HepG2 (cell line): ENCODE results near the gene ANO5. TPM values are rescaled to one million over a fixed set of nuclear protein-coding genes. Genes with fewer than 3 reads are reported as not detected.
"Not testable (repeated sequence)": the region's sequence is repeated elsewhere in the genome, so short reads cannot be mapped to it uniquely, and the experiment has no call there.

Experiments used
- ATAC-seq: fragments of 200-7000 bp; cut with Tn5 transposase; 3 replicates; pipeline ENCODE4 v1.9.1; 2020; ENCODE audit warnings: mild to moderate bottlenecking, moderate library complexity
- BruUV-seq: library from RNA; stranded (reverse); fragments of 400-500 nt; replicated peaks from 2 replicates; lab custom pipeline; 2021; lab: Mats Ljungman, UMichigan
- CTCF ChIA-PET: fragments of 300-600 bp; formaldehyde crosslinking; extraction: SDS; loops from one replicate; lab custom pipeline; 2021; ENCODE audit warnings: low total read pairs, inconsistent platforms, low intra/inter-chr PET ratio; lab: Yijun Ruan, JAX
- POLR2A ChIA-PET: fragments of 350-600 bp; sonication (Branson Sonifier 250); formaldehyde crosslinking; loops from one replicate; lab custom pipeline; 2020; ENCODE audit warnings: antibody characterized with exemption, inconsistent platforms; lab: Yijun Ruan, JAX
- DNase-seq: peaks from one replicate; pipeline ENCODE4 v3.0.0-alpha.2; 2015; ENCODE audit warnings: low spot score
- FAIRE-seq: peaks from 3 replicates; lab custom pipeline; 2011; peaks lifted over from hg19 to GRCh38; lab: Jason Lieb, UNC
- H2AFZ ChIP-seq: one replicate; pipeline ENCODE4 v1.6.1; 2011; ENCODE audit warnings: low read length, inconsistent platforms
- H3K27ac ChIP-seq: fragments of 300-600 bp; 3 replicates; pipeline ENCODE4 v1.8.0; 2011; ENCODE audit warnings: mixed run types, mild to moderate bottlenecking, mixed read lengths, low read length, inconsistent platforms; ENCODE audit not compliant: insufficient read depth; ENCODE audit errors: extremely low read length
- H3K27me3 ChIP-seq, 2 experiments: fragments of 200-600 bp in 1 of 2; 2 replicates in 1 of 2; 3 replicates in 1 of 2; pipeline versions ENCODE4 v1.6.0 to v1.8.0; 2011; ENCODE audit warnings: low read length in 2 of 2, mild to moderate bottlenecking in 2 of 2, moderate library complexity in 2 of 2, inconsistent platforms in 1 of 2; ENCODE audit not compliant: insufficient read depth in 2 of 2, control insufficient read depth in 1 of 2
- H3K36me3 ChIP-seq, 2 experiments: fragments of 200-600 bp in 1 of 2; replicated peaks in 1 of 2; 2 replicates in 1 of 2; 3 replicates in 1 of 2; pipeline versions ENCODE4 v1.5.1 to v1.8.0; 2011; ENCODE audit warnings: low read length in 2 of 2, inconsistent platforms in 1 of 2; ENCODE audit not compliant: insufficient read depth in 2 of 2, control insufficient read depth in 1 of 2
- H3K4me1 ChIP-seq: 2 replicates; pipeline ENCODE4 v1.5.1; 2012; ENCODE audit warnings: low read length, inconsistent platforms; ENCODE audit not compliant: insufficient read depth
- H3K4me2 ChIP-seq: 2 replicates; pipeline ENCODE4 v1.6.0; 2011; ENCODE audit warnings: low read depth, low read length, inconsistent platforms
- H3K4me3 ChIP-seq, 3 experiments: fragments of 200-600 bp in 1 of 3; sonication (generic), shearing (Covaris generic) in 1 of 3; replicated peaks in 1 of 3; 2 replicates each; pipeline ENCODE4 v1.5.1; 2011 to 2016; ENCODE audit warnings: low read length in 3 of 3, inconsistent platforms in 2 of 3, low read depth in 2 of 3, mild to moderate bottlenecking in 2 of 3, control low read depth in 1 of 3, mixed read lengths in 1 of 3; ENCODE audit not compliant: insufficient read depth in 1 of 3
- H3K79me2 ChIP-seq: one replicate; pipeline ENCODE4 v1.6.1; 2011; ENCODE audit warnings: low read length, inconsistent platforms; ENCODE audit not compliant: insufficient read depth
- H3K9ac ChIP-seq: 2 replicates; pipeline ENCODE4 v1.6.0; 2011; ENCODE audit warnings: mild to moderate bottlenecking, low read depth, low read length, inconsistent platforms; ENCODE audit not compliant: insufficient read depth
- H3K9me3 ChIP-seq: 2 replicates; pipeline ENCODE4 v1.5.1; 2012; ENCODE audit warnings: mild to moderate bottlenecking, low read length
- H4K20me1 ChIP-seq: 2 replicates; pipeline ENCODE4 v1.6.0; 2011; ENCODE audit warnings: inconsistent platforms, mild to moderate bottlenecking, low read length, moderate library complexity; ENCODE audit not compliant: insufficient read depth
- FLYWCH1 ChIP-seq: sonication (generic); formaldehyde crosslinking; IDR thresholded peaks from 2 replicates; pipeline ENCODE4 v1.8.1; 2023; ENCODE audit warnings: mild to moderate bottlenecking, missing genetic modification reagents
- PCBP2 ChIP-seq: fragments of 200-400 bp; formaldehyde crosslinking; optimal IDR thresholded peaks from 2 replicates; pipeline ENCODE3; 2018; ENCODE audit warnings: low read length, low read depth; ENCODE audit not compliant: poor library complexity, severe bottlenecking
- RERE ChIP-seq: IDR thresholded peaks from 2 replicates; pipeline ENCODE4 v1.6.1; 2016; ENCODE audit warnings: low read depth, missing genetic modification reagents, missing compliant biosample characterization
- TBL1XR1 ChIP-seq: fragments of 150-350 bp; IDR thresholded peaks from 2 replicates; pipeline ENCODE4 v1.6.1; 2014; ENCODE audit warnings: borderline replicate concordance, low read length; ENCODE audit not compliant: partially characterized antibody
- TFDP1 ChIP-seq: IDR thresholded peaks from 2 replicates; pipeline ENCODE4 v1.6.1; 2016; ENCODE audit warnings: missing compliant biosample characterization, missing genetic modification reagents, borderline replicate concordance
- WGBS: methylation state at CpG from one replicate; pipeline ENCODE4 v1.1.6; 2017; ENCODE audit warnings: low lambda C conversion rate; 5-methylcytosine and 5-hydroxymethylcytosine counted together
- in situ Hi-C: cut with HindIII; loops from 2 replicates; pipeline ENCODE4 v1.10.0; 2017; ENCODE audit warnings: low pct_unique_long_range_greater_than_20kb; ENCODE audit not compliant: extremely low pct_ligation_motif_present
- intact Hi-C: fragments of 100-400 bp; cut with micrococcal nuclease; formaldehyde crosslinking; loops from one replicate; pipeline ENCODE4 v1.10.0; 2022; ENCODE audit not compliant: unreplicated experiment
- polyA plus RNA-seq, 8 experiments: library from polyadenylated mRNA; depleted of rRNA in 3 of 8; stranded (reverse) in 7 of 8; unstranded in 1 of 8; fragments of >200 nt; fragmentation: Illumina TruSeq in 4 of 8; extraction: Trizol in 4 of 8; gene quantifications; 2 replicates each; pipeline versions ENCODE4 v1.2.1 to v1.2.3, GENCODE V29; 2011 to 2016; ENCODE audit warnings: low read depth in 4 of 8, missing spikeins in 1 of 8, mixed read lengths in 1 of 8; ENCODE audit not compliant: insufficient read depth in 1 of 8
- total RNA-seq, 5 experiments: library from RNA; depleted of rRNA; stranded (reverse); fragments of >200 nt; fragmentation: Illumina TruSeq; extraction: Trizol; gene quantifications; 2 replicates each; pipeline ENCODE4 v1.2.3, GENCODE V29; 2016; ENCODE audit warnings: low read depth in 1 of 5

ANO5 gene
- total and polyA plus RNA-seq, 2 of the 13 experiments (the other 11 are each of a cell fraction or from before 2014, with no cell fraction given) = 0.02 to 0.03 TPM

GRCh38 chr11:22276535-22276934 lies 83.7 kb downstream of the ANO5 start (continued):
- TF ChIP-seq TFDP1 (CRISPR knock-in tag) (no peak), TBL1XR1 (no peak), PCBP2 (no peak)

- H3K4me2 ChIP-seq, DNase-seq, BruUV-seq, H3K9ac ChIP-seq, H3K27ac ChIP-seq, H3K36me3 ChIP-seq, in situ Hi-C loops, intact Hi-C loops, H3K27me3 ChIP-seq, H3K9me3 ChIP-seq, H2AFZ ChIP-seq, CTCF ChIA-PET, H3K4me1 ChIP-seq, H3K4me3 ChIP-seq, H4K20me1 ChIP-seq, H3K79me2 ChIP-seq, POLR2A ChIA-PET, FAIRE-seq, ATAC-seq: not testable (repeated sequence)
- WGBS = 41% methylated on average over 13 of the region's 17 CpGs
Observed at GRCh38 chr11:22284991-22285390, 92.1 kb downstream of the ANO5 start.

GRCh38 chr11:22302368-22302767 lies 109.5 kb downstream of the ANO5 start:
- Histone ChIP-seq H3K4me3 (no peak overlapping the region), H3K4me2 (no peak overlapping the region), H4K20me1 (no peaks in the 10 kb centered on the region; the same call in 1 of the 2 replicates), H3K79me2 (no peaks in the 10 kb centered on the region), H3K27me3 (no peaks in the 10 kb centered on the region), H3K36me3 (no peaks in the 10 kb centered on the region), H3K9me3 (no peaks in the 10 kb centered on the region), H3K4me1 (no peaks in the 10 kb centered on the region), H2AFZ (no peak overlapping the region), H3K27ac (no peak overlapping the region), H3K9ac (no peak overlapping the region)
- POLR2A ChIA-PET = no interaction called here
- no TSS peak for BruUV-seq
- DNase-seq = no peak
- CTCF ChIA-PET = no interaction called here
- ATAC-seq = no peak
- FAIRE-seq = no peak
- intact Hi-C loops = no loop called here
- in situ Hi-C loops = loop anchor here (10.0 to 25.0 kb wide), 2 partner anchors 128 to 1665 kb away; no protein-coding TSS in a partner anchor
- no peak for TF ChIP-seq FLYWCH1 (CRISPR knock-in tag)
- no peak for TF ChIP-seq RERE (CRISPR knock-in tag)
